GM08714 (cell line): ENCODE data around the gene AKAP13.
"Not testable (repeated sequence)": the region's sequence is repeated elsewhere in the genome, so short reads cannot be mapped to it uniquely, and the experiment has no call there.

Experiments
- H3K4me3 ChIP-seq: fragments of 200-500 bp; sonication (Bioruptor generic); 2 replicates; pipeline ENCODE4 v1.5.1; 2014; ENCODE audit warnings: mild to moderate bottlenecking, low read length, inconsistent platforms
- ZNF274 ChIP-seq: IDR thresholded peaks from 2 replicates; pipeline ENCODE4 v1.6.1; 2012; ENCODE audit warnings: mild to moderate bottlenecking, low read depth, low read length

The AKAP13 gene, protein sequence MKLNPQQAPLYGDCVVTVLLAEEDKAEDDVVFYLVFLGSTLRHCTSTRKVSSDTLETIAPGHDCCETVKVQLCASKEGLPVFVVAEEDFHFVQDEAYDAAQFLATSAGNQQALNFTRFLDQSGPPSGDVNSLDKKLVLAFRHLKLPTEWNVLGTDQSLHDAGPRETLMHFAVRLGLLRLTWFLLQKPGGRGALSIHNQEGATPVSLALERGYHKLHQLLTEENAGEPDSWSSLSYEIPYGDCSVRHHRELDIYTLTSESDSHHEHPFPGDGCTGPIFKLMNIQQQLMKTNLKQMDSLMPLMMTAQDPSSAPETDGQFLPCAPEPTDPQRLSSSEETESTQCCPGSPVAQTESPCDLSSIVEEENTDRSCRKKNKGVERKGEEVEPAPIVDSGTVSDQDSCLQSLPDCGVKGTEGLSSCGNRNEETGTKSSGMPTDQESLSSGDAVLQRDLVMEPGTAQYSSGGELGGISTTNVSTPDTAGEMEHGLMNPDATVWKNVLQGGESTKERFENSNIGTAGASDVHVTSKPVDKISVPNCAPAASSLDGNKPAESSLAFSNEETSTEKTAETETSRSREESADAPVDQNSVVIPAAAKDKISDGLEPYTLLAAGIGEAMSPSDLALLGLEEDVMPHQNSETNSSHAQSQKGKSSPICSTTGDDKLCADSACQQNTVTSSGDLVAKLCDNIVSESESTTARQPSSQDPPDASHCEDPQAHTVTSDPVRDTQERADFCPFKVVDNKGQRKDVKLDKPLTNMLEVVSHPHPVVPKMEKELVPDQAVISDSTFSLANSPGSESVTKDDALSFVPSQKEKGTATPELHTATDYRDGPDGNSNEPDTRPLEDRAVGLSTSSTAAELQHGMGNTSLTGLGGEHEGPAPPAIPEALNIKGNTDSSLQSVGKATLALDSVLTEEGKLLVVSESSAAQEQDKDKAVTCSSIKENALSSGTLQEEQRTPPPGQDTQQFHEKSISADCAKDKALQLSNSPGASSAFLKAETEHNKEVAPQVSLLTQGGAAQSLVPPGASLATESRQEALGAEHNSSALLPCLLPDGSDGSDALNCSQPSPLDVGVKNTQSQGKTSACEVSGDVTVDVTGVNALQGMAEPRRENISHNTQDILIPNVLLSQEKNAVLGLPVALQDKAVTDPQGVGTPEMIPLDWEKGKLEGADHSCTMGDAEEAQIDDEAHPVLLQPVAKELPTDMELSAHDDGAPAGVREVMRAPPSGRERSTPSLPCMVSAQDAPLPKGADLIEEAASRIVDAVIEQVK (N-terminal part only)

DNA sequence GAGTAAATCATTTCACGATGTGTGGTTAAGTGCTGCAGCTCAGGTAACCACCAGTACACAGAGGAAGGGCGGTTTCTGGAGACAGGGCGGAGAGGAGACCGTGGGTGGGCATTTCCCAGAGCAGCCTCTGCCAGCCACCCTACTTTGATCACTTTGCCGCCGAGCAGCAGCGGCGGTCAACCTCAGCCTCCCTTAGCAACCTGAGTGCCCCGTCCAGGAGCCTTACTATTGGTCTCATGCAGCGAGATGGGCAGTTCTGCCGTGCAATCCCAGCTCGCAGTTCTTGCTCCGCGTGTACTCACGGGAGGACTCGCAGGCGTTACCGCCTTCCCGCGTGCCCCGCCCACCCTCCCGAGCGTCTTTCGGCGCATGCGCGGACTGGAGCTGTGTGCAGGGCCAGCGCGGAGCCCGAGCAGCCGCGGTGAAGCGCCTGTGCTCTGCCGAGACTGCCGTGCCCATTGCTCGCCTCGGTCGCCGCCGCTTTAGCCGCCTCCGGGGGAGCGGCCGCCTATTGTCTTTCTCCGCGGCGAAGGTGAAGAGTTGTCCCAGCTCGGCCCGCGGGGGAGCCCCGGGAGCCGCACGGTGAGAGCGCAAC, at the start of gene AKAP13:
AKAP13 (plus strand) TSS at position 387 of the 595 bp plus-strand sequence. CDS start 105,118 bp downstream, outside the sequence.
- H3K4me3 ChIP-seq: peak within 1 kb of the TSS; percentile 95
- TF ChIP-seq ZNF274: no peak

DNA sequence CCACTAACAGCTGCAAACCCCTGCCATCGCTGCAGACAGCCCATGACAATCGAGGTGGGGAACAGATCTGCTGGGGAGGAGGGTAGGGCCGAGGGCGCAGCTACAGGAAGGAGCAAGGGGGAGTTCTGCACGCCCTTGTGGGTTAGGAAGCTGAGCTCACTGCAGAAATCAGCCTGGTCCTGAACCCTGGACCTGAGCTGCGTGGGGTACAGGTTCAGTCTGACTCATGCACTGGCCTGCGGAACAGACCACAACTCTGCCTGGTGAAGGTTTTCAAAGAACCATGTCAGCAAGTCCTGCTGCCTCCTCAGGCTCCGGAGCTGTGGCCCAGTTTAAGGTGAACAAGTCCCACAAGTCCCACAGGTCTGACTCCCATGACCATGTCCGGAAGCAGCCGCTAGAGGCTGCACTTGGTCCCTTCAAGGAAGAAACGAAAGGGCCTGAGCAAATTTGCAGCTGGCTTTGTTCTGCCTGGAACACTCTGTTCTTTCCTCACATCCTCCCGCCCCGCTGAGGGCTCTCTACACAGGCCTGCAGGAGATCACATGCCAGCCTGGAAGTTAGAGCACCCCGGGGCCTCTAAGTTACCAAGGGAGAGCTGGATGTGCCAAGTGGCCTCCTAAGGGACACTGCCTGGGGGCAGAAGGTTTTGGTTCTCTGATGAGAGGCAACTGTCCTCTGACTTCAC, 49.4 kb upstream of the AKAP13 start:
- no peak for TF ChIP-seq ZNF274
- H3K4me3 ChIP-seq: peak overlapping the region; percentile 9; the same call in 1 of the 2 replicates

DNA sequence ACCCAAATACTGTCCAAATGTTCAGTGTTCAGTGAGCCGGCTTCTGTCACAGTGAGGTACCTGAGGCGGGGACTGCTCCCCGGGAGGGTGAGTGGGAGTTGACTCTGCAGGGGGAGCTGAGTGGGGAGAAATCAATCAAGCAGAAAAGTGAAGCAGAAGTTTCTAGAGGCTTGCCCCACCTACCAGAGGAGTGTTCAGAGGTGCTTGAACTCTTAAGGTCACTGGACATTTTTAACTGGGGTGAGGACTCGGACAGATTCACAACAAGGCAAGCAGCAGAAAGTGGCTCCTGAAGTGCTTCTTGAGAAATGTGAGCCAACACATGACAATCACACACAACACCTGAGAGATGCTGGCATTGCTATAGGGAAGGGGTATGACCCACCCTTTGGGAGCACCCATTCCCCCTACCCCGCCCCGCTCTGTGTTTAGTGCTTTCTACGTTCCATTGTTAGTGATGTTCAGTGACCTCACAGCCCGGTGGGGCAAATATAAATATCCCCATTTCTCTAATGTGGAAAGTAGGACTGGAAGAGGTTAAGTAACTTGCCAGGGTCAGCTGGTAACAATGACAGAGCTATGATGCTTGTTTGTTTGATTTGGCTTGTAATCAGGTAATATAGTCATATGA, 48.6 kb upstream of the AKAP13 start:
- TF ChIP-seq ZNF274: no peak

DNA sequence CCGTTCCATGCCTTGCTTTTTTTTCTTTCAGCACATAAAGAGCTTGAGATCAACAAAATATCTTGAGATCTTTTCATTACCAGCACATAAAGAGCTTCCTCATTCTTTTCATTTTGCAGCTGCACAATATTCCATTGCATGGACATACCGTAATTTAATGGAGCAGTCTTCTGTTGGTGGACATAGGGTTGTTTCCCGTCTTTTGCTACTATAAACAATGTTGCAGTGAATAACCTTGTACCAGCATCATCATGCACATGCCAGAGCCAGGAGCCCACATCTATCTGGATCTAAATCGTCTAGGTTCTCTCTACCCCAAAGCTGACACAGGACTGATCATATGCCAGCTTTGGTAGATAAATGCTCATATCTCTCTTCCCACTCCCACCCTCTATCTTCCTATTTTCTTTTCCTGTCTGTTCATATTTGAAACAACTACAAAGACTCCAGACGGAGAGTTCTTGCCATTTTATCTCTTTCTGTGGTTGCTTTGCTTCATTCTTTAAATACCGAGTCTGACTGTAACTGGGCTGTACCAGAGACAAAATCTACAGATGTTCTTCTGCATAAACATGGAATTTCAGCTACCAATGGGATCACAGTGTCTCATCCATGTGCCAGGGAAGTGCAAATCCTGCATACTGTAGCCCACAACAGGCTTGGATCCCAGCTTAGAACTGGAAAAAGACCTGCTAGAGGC, 47.1 kb upstream of the AKAP13 start:
- no peak for TF ChIP-seq ZNF274
- H3K4me3 ChIP-seq: no peak overlapping the region

More for the DNA sequence above, 48.6 kb upstream of the AKAP13 start:
- peak overlapping the region; percentile 7; the same call in 1 of the 2 replicates for H3K4me3 ChIP-seq

DNA sequence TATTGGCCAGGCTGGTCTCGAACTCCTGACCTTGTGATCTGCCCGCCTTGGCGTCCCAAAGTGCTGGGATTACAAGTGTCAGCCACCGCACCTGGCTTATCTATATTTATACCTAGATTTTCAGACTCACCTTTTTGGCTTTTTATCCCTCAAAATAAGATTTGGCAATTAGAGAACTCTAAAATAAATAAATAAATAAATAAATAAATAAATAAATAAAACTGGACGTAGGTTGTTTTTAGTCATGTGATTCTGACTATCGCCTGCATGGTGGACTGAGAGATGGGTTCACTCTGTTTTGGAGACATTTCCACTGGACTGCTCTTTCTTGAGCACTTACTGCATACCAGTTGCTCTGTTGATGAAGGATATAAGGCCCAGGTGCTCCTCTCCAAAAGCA, 46.2 kb upstream of the AKAP13 start:
- TF ChIP-seq ZNF274: no peak
- no peak overlapping the region for H3K4me3 ChIP-seq

DNA sequence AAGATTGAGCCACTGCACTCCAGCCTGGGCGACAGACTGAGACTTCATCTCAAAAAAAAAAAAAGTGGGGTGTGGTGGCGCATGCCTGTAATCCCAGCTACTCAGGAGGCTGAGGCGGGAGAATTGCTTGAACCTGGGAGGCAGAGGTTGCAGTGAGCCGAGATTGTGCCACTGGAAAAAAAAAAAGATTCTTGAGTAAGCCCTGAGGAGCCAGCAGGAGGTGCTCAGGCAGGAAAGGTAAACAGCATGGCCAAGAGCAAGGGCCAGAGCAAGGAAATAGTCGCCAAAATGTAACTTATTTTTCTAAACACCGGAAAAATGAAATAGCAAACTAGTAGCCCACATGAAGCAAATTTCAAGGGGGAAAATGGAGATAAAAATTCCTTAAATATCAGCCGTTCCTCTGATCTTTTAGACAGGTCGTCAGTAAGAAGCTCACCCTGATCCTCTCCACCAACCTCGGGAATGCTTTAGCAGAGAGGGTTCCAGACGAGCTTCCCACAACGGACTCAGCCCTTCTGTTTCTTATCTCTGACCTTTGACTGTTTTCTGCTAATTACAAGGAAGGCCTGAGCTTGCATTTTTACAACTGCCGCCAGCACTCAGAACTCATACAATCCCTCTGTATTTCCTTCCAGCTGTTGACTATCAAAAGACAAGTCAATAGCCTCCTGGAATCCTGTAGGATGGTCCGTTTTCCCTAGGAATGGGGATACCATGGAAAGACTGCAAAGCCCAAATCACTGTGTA, 45.0 kb upstream of the AKAP13 start:
- no peak for TF ChIP-seq ZNF274
- no peak overlapping the region for H3K4me3 ChIP-seq

DNA sequence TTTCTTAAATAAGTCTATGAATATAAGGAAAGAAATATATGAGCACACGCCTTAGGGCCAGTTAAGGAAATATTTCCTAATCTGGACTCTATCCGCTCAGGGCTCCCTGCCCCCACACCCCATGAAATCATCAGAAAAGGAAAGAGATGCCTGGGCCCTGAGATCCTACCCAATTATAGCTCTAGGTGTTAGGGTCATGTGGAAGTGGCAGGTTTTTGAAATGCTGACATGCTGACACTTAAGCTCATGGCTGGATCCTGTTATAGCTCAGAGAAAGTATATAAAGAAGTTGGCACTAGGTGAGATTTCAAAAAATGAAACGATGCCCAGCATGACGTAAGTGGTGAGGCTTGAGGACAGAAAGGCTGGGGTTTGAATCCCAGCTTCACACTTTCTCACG, 43.5 kb upstream of the AKAP13 start:
- no peak overlapping the region for H3K4me3 ChIP-seq
- no peak for TF ChIP-seq ZNF274

DNA sequence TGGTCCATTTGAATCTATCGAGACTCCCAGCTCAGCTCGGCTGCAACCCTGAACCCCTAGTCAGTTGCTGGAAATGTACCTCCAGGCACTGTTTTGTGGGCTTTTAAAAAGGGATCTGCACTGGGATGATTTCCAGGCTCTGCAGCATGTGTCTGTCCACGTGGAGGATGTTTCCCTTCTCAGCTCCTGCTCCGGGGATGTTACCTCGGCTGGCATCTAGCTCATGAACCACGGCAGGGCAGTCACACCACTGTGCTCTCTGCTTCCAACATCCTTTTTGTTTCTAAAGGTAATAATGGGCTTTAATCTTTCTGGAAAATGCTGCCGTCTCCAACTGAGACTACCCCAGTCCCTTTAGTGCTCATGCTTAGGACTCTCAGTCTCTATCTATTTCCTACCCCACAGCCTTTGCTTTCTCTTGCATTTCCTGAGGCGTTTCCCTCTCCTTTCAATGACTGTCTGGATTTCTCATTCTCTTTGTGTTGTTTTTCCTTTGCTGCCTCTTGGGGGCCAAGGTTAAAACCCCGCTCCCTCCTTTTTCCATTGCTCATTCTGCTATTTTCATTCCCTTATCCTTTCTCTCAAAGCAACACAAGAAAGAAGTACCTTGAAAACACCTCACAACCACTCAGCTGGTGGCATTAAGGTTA, 42.9 kb upstream of the AKAP13 start:
- TF ChIP-seq ZNF274: no peak

DNA sequence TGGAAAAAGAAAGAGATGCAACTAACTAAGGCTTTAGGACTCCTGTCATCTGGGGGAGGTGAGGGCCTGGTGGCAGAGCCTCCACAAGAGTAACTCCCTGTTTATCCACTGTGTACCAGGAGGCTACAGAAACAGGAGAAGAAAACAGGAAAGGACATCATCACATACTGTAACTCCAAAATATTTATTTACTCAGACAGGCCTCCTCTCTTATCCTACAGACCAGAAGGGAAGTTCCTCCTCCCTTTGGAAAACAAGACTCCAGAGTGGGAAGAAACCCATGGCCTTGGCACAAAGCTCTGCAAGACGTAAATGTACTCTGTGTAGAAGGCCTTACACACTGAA, 40.1 kb upstream of the AKAP13 start:
- H3K4me3 ChIP-seq: no peak overlapping the region
- TF ChIP-seq ZNF274: no peak

More for the DNA sequence above, 42.9 kb upstream of the AKAP13 start:
- H3K4me3 ChIP-seq: no peak overlapping the region

DNA sequence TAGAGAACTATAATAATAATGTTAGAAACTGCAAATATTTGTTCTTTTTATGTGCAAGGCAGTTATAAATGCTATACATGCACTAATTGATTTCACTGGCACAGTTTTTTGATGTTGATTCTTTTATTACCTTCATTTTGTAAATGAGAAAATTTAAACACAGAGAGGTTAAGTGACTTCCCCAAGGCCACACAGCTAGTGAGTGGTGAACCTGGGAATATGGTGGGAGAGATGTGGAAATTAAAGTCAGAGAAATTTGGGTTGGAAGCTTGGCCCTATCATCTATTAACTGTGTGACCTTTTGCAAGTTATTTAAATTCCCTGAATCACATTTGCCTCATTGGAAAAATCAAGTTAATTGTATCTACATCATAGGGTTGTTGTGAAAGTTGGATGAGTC, 39.6 kb upstream of the AKAP13 start:
- no peak overlapping the region for H3K4me3 ChIP-seq
- TF ChIP-seq ZNF274: no peak

DNA sequence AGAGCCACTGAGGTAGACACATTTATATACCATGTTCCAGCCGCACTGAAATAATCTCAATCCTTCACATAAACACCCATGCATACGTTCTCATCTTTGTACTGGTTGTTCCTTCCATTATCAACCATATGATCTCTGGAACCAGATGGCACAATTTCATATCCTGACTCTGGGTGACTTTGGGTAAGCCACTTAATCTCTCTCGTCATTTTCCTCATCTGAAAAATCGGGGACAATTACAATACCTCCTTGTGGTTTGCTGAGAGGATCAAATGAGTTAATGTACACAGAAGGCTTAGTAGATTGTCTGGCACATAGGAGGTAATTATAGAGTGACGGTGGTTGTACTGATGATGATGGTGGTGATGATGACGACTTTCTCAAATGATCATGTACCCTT, 38.2 kb upstream of the AKAP13 start:
- not testable (repeated sequence) for H3K4me3 ChIP-seq

DNA sequence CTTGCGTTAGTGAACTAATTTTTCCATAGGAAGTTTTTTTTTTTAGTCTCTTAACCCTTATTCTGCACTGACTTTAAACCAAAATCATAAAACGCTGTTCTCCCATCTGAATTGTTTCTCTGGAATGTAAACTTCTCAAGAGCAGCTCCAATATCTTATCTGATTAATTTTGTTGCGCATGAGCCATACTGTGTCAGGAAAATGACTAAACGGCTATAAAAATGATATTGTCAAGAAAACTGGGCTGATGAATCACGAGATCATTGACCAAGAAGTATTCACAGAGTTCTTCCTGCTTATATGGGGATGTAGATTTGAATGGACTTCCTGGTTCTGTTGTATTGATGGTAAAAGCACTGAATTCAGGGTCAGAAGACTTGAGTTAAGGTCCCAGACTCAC, 37.0 kb upstream of the AKAP13 start:
- H3K4me3 ChIP-seq: not testable (repeated sequence)

DNA sequence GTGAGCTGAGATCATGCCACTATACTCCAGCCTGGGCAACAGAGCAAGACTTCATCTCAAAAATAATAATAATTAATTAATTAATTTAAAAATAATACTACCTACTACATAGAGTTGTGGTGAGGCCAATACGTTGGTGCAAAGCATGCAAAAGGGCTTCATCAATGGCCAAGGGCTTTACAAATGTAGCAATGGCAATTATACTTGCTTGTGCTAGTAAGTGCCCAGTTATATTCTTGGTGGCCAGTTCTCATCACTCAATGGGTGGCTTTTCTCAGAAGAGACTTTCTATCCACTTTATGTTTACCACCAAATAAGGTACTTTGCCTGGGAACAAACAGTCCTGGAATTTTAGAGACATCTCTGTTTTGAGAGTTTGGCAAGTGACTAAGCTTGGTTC, 36.2 kb upstream of the AKAP13 start:
- H3K4me3 ChIP-seq: not testable (repeated sequence)

DNA sequence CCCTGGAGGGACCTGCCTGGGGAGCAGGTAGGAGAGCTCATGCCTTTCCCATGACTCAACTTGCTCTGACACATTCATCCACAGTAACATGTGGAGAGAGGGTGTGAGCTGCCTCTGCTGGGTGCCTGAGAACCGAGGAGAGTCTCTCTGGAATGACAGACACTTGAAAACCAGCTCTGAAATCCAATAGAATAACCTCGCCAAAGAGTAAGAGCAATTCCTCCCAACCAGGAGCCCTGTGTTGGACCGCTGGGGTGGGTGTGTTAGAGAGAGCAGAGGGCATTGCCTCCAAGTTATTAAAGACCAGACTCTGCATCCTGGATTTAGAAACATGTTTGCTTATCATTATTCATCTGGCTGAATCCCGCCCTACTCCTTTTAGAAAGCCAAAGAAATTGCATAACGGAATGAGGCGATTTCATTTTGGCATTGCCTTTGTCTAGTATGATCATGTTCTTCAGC, 35.7 kb upstream of the AKAP13 start:
- not testable (repeated sequence) for H3K4me3 ChIP-seq

DNA sequence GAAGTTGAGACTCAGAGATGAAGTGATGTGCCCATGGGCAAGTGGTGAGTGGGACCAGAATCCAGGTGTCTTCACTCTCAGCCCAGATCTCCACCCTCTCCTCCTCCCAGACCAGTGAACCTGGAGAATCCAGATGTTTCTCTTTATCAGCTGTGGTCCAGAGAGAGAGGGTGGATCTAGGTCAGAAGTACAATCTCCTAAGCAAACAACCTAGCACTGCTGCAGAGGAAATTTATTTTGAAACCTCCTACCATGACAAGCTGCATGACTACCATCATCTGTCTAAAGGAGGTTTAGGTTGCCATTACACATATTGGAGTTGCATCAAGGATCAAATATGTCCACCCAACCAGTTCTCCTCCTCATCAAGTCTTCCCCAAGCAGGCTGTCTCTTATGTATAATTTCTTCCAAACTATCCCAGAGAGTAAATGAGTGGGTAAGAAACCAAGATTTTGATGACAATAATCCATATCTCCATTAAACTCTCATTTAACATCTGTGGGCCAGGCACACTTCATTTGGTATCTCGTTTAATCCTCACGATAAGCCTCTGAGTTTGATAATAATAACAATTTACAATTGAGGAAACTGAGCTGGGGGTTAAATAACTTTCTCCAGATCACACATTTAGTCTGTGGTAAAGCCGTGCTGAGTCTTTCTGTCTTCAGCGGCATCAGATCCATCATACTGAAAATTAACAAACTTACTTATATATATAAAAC, 35.0 kb upstream of the AKAP13 start:
- not testable (repeated sequence) for H3K4me3 ChIP-seq

DNA sequence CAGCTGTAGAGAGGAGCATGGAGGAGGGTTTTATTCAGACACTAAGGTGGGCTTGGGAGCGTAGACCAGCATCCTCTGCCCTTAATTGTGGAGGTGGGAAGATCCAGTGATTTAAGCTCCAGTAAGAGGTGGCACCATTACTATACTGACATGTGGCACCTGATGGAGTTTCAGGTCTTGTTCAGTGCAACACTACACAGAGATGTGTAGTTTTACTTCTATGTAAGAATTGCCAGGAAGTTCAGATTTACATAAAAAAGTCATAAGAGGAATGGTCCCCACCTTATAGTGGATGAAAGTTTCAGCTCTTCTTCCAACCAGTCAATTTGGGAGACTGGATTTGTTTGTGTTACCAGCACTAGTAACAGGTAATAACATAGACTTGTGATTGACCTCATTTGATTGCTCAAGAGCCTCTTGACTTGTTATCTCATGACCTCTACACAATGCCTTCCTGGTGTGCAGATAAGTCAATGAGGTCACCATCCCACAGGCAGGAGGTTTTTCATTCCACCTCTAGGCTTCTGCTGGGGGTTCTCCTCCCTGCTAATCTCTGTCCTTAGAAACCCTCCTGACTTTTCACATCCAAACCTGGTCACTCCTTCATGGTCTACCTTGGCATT, 33.8 kb upstream of the AKAP13 start:
- H3K4me3 ChIP-seq: not testable (repeated sequence)
